ENCODE results near the gene MUC13.
A peak's percentile ranks its signal among the peaks of the same experiment; 100 is the strongest.

Gene MUC13

GRCh38 chr3:124895756-124896155 is 38.8 kb downstream of the MUC13 start:
- DNase-seq, result no peak

GRCh38 chr3:124893526-124893925 is 41.0 kb downstream of the MUC13 start:
- no peak for DNase-seq

- DNase-seq, result no peak
Observed at GRCh38 chr3:124890573-124891190, 43.9 kb downstream of the MUC13 start.

GRCh38 chr3:124888482-124889441 is 45.8 kb downstream of the MUC13 start:
- no peak for DNase-seq

GRCh38 chr3:124887932-124888298 is 46.6 kb downstream of the MUC13 start:
- no peak for DNase-seq

GRCh38 chr3:124887177-124887931 is 47.2 kb downstream of the MUC13 start, which contains the start of gene ITGB5:
ITGB5 (minus strand) TSS chr3:124887365; CDS start chr3:124887000, 365 bp downstream.
- DNase-seq, result peak; percentile 78

GRCh38 chr3:124886168-124887056 is 48.1 kb downstream of the MUC13 start:
- peak; percentile 74 for DNase-seq

GRCh38 chr3:124885466-124886167 is 48.9 kb downstream of the MUC13 start:
- peak; percentile 11 for DNase-seq

- no peak for DNase-seq
Observed at GRCh38 chr3:124884474-124885101, 50.0 kb downstream of the MUC13 start.

- DNase-seq, result no peak
Observed at GRCh38 chr3:124883766-124884473, 50.6 kb downstream of the MUC13 start.

GRCh38 chr3:124882816-124883747 is 51.5 kb downstream of the MUC13 start:
- DNase-seq, result no peak

GRCh38 chr3:124881976-124882697 is 52.4 kb downstream of the MUC13 start:
- no peak for DNase-seq

GRCh38 chr3:124879337-124879680 is 55.2 kb downstream of the MUC13 start:
- no peak for DNase-seq

GRCh38 chr3:124878561-124879336 is 55.8 kb downstream of the MUC13 start:
- DNase-seq, result no peak

- no peak for DNase-seq
Observed at GRCh38 chr3:124877674-124878073, 56.9 kb downstream of the MUC13 start.

GRCh38 chr3:124876401-124876878 is 58.1 kb downstream of the MUC13 start:
- DNase-seq, result no peak

- no peak for DNase-seq
Observed at GRCh38 chr3:124873226-124873625, 61.3 kb downstream of the MUC13 start.

GRCh38 chr3:124867511-124867910 is 67.0 kb downstream of the MUC13 start:
- DNase-seq, result no peak

Measured in NCI-H146 (cell line).